Mucosa of rectum (tissue), 2 donors: ENCODE results near the gene ELP1.
"Not testable (repeated sequence)": the region's sequence is repeated elsewhere in the genome, so short reads cannot be mapped to it uniquely, and the experiment has no call there.

ENCODE experiments used
- H3K27ac ChIP-seq, 2 donors: one replicate each; pipeline ENCODE4 v1.7.0; 2013; ENCODE audit warnings: inconsistent platforms in 2 of 2, low read depth in 2 of 2, low read length in 2 of 2
- H3K27me3 ChIP-seq, 2 donors: one replicate each; pipeline ENCODE4 v1.7.0; 2013; ENCODE audit warnings: low read length in 2 of 2; ENCODE audit not compliant: control insufficient read depth in 2 of 2, insufficient read depth in 2 of 2
- H3K36me3 ChIP-seq, 2 donors: one replicate each; pipeline ENCODE4 v1.7.0; 2013; ENCODE audit warnings: low read length in 2 of 2; ENCODE audit not compliant: control insufficient read depth in 2 of 2, insufficient read depth in 2 of 2
- H3K4me1 ChIP-seq, 2 donors: one replicate each; pipeline ENCODE4 v1.7.0; 2013; ENCODE audit warnings: low read length in 2 of 2, mild to moderate bottlenecking in 1 of 2; ENCODE audit not compliant: control insufficient read depth in 2 of 2, insufficient read depth in 2 of 2
- H3K4me3 ChIP-seq, 2 donors: one replicate each; pipeline ENCODE4 v1.7.0; 2013; ENCODE audit warnings: low read length in 2 of 2
- H3K9ac ChIP-seq, 2 donors: one replicate each; pipeline ENCODE4 v1.7.0; 2013; ENCODE audit warnings: low read length in 2 of 2, low read depth in 1 of 2, mild to moderate bottlenecking in 1 of 2
- H3K9me3 ChIP-seq, 2 donors: one replicate each; pipeline ENCODE4 v1.7.0; 2013; ENCODE audit warnings: low read length in 2 of 2; ENCODE audit not compliant: control insufficient read depth in 2 of 2
- donor health status: healthy.
- donor health status: Normal muscosa, but diverticular disease.

Gene ELP1

GRCh38 chr9:108845507-108845906 lies 88.4 kb downstream of the ELP1 start:
- Histone ChIP-seq H3K9me3 (no peaks in the 10 kb centered on the region), H3K27ac (no peak overlapping the region), H3K27me3 (no peaks in the 10 kb centered on the region), H3K4me1 (no peaks in the 10 kb centered on the region), H3K9ac (no peak overlapping the region), H3K36me3 (no peaks in the 10 kb centered on the region), H3K4me3 (no peak overlapping the region)

DNA sequence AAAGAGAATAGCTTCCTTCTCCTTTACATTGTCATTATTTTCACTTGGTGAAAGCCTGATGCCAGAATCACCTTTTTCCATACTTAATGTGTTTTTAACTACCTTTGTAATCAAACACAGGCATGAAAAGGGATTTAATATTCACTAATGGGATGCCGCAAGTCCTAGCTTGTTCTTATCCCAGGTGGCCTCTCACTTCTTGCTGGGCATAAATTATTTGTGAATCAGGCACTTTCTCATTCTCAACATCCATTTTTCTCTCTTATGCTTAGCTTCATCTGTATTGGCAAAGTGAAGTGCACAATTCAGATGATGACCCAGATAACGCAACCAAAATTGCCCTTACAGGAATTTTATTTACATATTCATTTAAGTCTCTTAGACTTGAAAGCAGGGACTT lies 89.1 kb downstream of the ELP1 start:
- H3K27me3 ChIP-seq: no peaks in the 10 kb centered on the region
- H3K4me1 ChIP-seq: no peaks in the 10 kb centered on the region
- no peak overlapping the region for H3K4me3 ChIP-seq
- no peak overlapping the region for H3K9ac ChIP-seq
- H3K36me3 ChIP-seq: no peaks in the 10 kb centered on the region
- no peak overlapping the region for H3K27ac ChIP-seq
- no peaks in the 10 kb centered on the region for H3K9me3 ChIP-seq

- H3K27ac ChIP-seq: no peak overlapping the region
- no peaks in the 10 kb centered on the region for H3K36me3 ChIP-seq
- H3K4me3 ChIP-seq: no peak overlapping the region
- H3K4me1 ChIP-seq: no peaks in the 10 kb centered on the region
- no peak overlapping the region for H3K9ac ChIP-seq
- H3K9me3 ChIP-seq: no peaks in the 10 kb centered on the region
- H3K27me3 ChIP-seq: no peaks in the 10 kb centered on the region
These were observed 89.5 kb downstream of the ELP1 start for GRCh38 chr9:108844391-108844790.

DNA sequence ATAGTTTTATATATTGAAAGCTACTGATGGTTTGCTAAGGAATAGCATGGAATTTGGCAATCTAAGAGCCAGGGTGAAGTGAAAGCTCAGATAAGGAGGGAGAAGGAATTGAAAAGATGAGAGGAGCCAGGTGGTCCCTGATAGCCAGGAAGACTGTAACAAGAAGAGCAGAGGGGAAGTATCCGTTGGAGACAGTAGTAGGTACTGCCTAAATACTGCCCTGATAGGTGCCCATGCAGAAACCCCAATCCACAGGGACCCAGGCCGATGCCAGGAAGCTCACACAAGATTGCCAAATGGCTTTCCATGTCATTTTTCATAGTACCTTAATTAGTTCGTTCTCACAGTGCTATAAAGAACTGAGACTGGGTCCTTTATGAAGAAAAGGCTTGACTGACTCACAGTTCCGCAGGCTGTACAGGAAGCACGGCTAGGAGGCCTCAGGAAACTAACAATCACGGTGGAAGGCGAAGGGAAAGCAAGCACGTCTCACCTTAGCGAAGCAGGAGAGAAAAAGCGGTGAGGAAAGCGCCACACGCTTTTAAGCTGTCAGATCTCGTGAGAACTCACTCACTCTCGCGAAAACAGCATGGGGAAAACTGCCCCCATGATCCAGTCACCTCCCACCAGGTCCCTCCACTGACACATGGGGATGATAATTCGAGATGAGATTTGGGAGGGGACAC lies 91.2 kb downstream of the ELP1 start:
- H3K9ac ChIP-seq: no peak overlapping the region
- H3K36me3 ChIP-seq: no peaks in the 10 kb centered on the region
- H3K4me3 ChIP-seq: no peak overlapping the region
- no peaks in the 10 kb centered on the region for H3K27me3 ChIP-seq
- no peaks in the 10 kb centered on the region for H3K9me3 ChIP-seq
- H3K4me1 ChIP-seq: no peaks in the 10 kb centered on the region
- no peak overlapping the region for H3K27ac ChIP-seq

DNA sequence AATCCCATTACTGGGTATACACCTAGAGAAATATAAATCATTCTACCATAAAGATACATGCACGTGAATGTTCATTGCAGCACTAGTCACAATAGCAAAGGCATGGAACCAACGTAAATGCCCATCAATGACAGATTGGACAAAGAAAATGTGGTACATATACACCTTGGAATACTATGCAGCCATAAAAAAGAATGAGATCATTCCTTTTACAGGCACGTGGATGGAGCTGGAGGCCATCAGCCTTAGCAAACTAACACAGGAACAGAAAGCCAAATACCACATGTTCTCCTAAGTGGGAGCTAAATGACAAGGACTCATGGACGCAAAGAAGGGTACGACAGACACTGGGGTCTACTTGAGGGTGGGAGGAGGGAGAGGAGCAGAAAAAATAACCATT lies 94.4 kb downstream of the ELP1 start:
- H3K9me3 ChIP-seq, H3K4me1 ChIP-seq, H3K4me3 ChIP-seq: not testable (repeated sequence)

DNA sequence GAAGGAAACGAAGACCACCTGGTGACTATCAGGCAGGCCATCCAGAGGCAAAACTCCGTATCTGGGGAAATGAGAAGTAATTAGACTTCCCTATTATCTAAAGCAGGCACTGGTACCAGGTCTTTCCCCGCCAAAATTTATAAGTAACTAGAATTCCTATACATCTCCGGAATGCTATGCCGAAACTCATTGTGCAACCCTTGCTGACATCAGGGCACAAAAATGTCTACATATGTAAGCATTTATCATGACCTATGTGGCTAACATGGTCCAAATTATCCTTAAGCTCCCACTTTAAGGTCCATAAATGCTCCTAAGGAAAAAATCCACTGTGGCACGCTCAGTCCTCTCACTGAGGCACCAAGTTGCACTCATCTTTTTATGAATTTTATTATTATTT lies 95.9 kb downstream of the ELP1 start:
- Histone ChIP-seq H3K27me3 (no peaks in the 10 kb centered on the region), H3K27ac (no peak overlapping the region)

More for the DNA sequence above, 94.4 kb downstream of the ELP1 start:
- H3K9ac ChIP-seq, H3K27me3 ChIP-seq, H3K27ac ChIP-seq, H3K36me3 ChIP-seq: not testable (repeated sequence)

GRCh38 chr9:108837530-108837929 lies 96.4 kb downstream of the ELP1 start:
- no peaks in the 10 kb centered on the region for H3K4me1 ChIP-seq
- H3K36me3 ChIP-seq: no peaks in the 10 kb centered on the region
- H3K9ac ChIP-seq: no peak overlapping the region
- H3K27me3 ChIP-seq: no peaks in the 10 kb centered on the region
- H3K4me3 ChIP-seq: no peak overlapping the region
- no peak overlapping the region for H3K27ac ChIP-seq
- no peaks in the 10 kb centered on the region for H3K9me3 ChIP-seq

More for the DNA sequence above, 95.9 kb downstream of the ELP1 start:
- Histone ChIP-seq H3K9me3 (no peaks in the 10 kb centered on the region), H3K9ac (no peak overlapping the region), H3K4me1 (no peaks in the 10 kb centered on the region), H3K4me3 (no peak overlapping the region), H3K36me3 (no peaks in the 10 kb centered on the region)

DNA sequence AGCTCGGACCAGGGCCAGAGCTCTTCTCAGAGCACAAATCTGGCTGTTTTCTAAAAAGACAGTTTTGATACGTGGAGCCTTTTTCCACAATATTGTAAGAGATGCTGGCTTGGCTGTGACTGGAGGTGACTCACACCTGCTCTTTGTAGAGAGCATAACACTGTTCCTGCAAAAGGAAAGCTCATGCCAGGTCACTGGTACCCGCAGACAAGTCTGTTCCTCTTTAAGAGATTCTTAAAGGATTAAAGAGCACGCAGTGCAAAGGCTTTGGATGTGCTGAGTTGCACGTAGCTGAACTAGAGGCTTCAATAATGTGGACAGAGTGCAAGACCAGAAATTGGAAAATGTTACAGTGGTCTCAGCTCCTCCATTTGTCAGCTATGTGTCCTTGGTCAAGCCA lies 97.1 kb downstream of the ELP1 start:
- no peaks in the 10 kb centered on the region for H3K36me3 ChIP-seq
- H3K9me3 ChIP-seq: no peaks in the 10 kb centered on the region
- H3K4me1 ChIP-seq: no peaks in the 10 kb centered on the region
- H3K27ac ChIP-seq: no peak overlapping the region
- H3K4me3 ChIP-seq: no peak overlapping the region
- no peak overlapping the region for H3K9ac ChIP-seq
- H3K27me3 ChIP-seq: no peaks in the 10 kb centered on the region

GRCh38 chr9:108836319-108836718 lies 97.6 kb downstream of the ELP1 start:
- H3K4me1 ChIP-seq: no peaks in the 10 kb centered on the region
- H3K27ac ChIP-seq: no peak overlapping the region
- no peaks in the 10 kb centered on the region for H3K9me3 ChIP-seq
- H3K36me3 ChIP-seq: no peaks in the 10 kb centered on the region
- H3K9ac ChIP-seq: no peak overlapping the region
- no peak overlapping the region for H3K4me3 ChIP-seq
- H3K27me3 ChIP-seq: no peaks in the 10 kb centered on the region

DNA sequence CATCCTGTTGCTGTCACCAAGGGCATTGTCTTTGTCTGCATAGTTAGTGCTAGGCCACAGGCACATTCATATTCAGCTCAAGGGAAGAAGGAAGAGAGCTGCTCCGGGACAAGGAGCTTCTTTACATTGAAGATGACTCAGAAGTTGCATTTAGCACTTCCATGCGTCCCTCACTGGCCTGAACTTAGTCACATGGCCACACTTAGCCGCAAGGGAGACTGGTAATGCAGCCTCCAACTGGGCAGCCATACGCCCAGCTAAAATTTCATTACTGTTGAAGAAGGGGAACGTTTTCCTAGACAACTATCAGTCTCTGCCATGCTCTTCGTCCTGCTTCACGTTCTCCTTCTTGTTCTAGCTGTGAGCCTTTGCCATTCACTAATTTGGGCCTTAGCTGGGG lies 98.1 kb downstream of the ELP1 start:
- Histone ChIP-seq H3K4me1 (no peaks in the 10 kb centered on the region), H3K27ac (no peak overlapping the region), H3K4me3 (no peak overlapping the region), H3K9ac (no peak overlapping the region), H3K27me3 (no peaks in the 10 kb centered on the region), H3K9me3 (no peaks in the 10 kb centered on the region), H3K36me3 (no peaks in the 10 kb centered on the region)
